Activated naive CD4-positive, alpha-beta T cell treated with Interleukin-2 at 50 U/mL for 16 hours (primary cell): Measurements from ENCODE around the gene KRT80.

ENCODE experiments used
- DNase-seq: peaks from one replicate; pipeline ENCODE4 v3.0.0-alpha.2; 2020

KRT80 gene

DNA sequence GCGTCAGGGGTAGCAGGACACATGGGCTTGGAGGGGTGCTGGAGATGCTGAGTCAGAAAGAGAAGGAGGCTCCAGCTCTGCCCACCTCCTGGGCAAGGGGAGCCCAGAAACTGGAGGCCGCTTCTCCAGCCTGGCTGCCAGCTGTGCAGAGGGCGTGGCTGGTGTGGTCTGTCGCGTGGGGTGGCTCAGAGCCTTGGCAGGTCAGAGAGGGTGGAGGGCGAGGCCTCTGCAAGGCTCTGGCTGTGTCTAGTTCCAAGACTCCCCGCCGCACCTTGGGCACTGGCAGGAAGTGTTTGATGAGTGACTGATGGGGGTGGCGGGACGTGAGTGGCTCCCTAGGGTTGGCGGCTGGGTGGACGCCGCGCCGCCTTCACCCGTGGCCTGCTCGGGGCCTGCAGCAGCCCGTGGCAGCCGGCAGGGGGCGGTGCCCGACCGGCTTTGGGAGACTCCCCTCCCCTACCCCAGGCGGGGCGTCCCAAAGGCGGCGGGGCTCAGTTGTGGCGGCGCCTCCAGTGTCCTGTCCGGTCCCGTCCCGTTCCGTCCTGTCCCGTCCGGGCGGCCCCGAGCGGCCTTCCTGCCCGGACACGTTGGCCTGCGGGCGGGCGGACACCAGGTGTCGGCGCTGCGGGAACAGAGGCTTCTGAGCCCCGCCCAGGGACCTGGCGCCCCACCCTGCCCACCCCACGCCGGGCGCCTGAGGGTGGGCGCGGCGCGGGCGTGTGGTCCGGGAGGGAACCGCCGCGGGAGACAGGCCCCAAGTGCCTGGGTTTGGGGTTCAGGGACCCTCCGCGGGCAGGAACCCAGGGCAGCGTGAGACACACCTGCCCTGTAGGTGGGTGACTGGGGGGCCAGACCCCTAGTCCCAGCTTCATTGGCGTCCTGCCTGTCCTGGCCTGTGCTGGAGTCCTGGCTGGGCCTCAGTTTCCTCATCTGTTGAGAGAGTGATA lies 39.7 kb downstream of the KRT80 start:
- DNase-seq = peak; percentile 80

DNA sequence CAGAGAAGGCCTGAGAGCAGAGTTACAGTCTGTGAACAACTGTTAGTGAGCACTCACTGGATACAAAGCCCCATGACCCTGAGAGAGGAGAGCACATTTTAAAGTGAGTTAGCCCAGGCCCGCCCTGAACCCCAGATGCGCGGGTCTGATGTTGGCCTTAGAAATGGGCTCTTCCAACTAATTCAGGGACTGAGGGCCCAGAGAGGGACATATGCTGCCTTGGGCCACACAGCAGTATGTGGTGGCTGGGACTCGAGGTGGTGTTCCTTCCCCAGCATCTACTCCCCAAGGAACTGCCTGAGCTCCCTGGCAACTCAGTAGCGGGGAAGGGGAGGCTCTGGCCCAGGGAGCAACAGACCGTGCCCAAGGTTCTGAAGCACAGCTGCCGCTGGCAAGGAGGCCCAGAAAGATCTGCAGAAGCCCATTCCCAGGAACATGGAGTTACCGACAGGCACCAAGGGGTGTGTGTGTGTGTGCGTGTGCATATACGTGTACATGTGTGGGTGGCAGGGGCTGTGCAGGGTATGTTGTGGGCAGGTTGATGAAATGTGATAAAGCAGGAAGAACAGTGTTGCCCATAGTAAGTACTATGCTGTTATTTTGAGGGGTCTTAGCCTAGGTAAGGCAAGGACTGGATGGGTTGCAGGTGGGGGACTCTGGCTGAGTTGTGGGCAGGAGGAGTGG lies 40.5 kb downstream of the KRT80 start:
- DNase-seq = no peak

DNA sequence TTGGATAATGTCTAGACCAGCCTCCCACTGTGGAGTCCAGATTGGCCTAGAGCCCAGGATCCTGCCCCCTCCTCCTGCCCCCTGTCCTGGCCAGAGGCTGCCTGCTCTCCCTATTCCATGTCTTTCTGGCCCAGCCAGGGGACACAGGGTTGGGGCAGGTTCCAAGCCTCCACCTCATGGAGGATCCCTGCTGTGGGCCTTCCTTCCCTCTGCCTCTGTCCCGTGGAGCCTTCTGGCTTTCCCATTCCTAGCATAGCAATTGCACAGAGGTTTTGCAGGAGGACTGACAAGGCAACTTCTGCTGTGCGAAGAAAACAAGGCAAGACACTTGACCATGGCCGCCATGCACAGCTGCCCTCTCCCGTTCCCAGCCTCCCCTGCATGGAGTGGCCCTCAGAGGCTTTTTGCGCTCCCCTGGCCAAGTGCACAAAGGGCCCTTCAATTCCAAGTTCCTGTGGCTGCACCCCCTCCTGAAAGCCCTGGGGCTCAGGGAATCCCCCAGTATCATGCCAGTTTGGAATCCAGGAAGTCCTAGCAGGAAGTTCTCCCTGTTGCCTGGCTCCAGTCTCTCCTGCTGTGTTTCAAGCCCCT lies 42.1 kb downstream of the KRT80 start:
- DNase-seq = no peak

GRCh38 chr12:52149182-52149641 lies 42.6 kb downstream of the KRT80 start:
- DNase-seq = no peak

GRCh38 chr12:52148464-52149181 lies 43.2 kb downstream of the KRT80 start:
- DNase-seq = no peak

DNA sequence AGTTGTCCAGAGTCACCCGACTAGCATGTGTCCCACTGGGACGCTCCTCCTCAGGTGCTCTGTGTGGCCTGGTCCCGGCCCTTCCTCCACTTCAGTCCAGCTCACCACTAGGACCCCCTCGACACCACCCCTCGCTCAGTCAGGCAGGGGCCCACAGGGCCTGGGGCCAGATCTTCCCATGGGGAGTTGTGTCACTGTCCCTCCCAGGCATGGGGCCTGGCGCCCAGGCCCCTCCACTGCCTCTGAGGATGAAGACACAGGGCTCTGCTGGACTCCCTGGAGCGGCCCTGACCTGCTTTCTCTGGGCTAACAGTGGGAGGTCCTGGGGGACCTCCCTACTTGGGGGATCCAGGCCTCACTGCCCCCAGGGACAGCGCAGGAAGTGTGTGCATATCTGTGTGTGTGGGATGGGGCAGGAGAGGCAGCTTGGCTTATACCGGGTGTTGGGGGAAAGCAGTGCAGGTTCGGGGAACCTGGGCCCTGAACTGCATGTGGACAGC lies 43.8 kb downstream of the KRT80 start:
- DNase-seq = no peak

GRCh38 chr12:52147367-52147963 lies 44.3 kb downstream of the KRT80 start:
- DNase-seq = no peak

DNA sequence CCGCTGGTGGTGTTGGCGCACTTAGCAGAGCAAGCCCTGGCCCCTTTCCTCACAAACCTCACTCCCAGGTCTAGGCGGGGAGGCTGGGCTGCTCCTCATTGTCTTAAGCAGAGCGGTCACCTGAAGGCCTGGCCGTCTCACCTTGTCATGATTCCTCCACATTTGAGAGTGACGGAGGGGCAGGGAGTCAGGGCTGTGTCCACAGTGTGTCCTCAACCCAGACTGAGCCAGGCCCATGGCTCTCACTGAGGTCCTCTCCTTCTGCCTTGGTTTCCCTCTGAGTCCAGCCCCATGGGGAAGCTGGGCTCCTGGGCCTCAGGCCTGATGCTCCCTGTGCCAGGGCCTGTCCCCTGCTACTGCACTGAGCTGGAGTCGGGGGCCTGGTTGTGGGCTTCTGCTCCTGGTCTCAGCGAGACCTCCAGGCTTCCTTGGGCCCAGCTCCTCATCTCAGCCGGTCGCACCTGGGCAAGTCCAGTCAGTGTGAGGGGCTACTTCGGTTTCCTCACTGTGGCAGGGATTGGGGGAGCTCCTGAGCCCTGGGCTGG lies 44.9 kb downstream of the KRT80 start:
- no peak for DNase-seq

- no peak for DNase-seq
These were observed 45.6 kb downstream of the KRT80 start for GRCh38 chr12:52146089-52146821.

DNA sequence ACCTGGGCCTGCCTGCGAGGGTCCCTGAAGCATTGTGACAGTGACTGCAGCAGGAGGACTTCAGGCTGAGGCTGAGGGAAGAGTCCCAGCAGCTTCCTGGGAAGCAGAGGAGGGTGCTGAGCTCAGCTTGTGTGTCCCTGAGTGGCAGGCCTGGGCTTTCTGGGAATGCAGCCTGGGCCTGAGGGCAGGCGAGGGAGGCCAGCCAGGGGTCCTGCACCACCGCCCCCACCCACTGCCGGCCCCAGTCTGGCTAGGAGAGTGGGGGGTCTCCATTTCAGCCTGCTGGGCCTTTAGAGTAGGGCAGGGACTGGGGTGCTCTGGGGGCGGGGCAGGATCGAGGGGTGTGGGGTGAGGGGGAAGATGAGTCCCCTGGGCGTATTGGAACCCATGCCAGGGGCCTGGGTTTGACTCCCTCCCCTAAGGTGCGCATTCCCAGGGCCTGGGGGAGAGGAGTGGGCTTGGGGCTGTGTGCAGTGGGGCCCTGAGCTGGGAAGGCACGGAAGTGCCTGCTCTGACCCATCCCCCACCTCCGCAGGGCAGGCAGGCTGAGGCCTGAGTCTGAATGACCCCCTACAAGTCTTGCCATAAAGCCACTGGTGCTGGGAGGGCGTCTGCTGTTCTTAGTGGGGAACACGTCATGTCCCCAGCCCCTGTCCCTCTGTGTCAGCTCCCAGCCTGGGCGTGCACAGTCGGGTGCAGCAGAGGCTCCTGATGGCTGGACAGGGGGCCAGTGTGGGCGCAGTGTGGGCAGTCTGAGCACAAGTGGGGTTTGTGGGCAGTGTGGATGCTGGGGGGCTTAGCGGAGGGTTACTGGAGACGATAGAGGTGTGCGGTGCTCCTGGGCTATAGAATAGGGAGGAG lies 46.4 kb downstream of the KRT80 start:
- DNase-seq = no peak

GRCh38 chr12:52144512-52145227 lies 47.1 kb downstream of the KRT80 start:
- no peak for DNase-seq

- DNase-seq = no peak
These were observed 49.4 kb downstream of the KRT80 start for GRCh38 chr12:52142431-52142830.

- DNase-seq = no peak
These were observed 49.9 kb downstream of the KRT80 start for GRCh38 chr12:52141875-52142274.

DNA sequence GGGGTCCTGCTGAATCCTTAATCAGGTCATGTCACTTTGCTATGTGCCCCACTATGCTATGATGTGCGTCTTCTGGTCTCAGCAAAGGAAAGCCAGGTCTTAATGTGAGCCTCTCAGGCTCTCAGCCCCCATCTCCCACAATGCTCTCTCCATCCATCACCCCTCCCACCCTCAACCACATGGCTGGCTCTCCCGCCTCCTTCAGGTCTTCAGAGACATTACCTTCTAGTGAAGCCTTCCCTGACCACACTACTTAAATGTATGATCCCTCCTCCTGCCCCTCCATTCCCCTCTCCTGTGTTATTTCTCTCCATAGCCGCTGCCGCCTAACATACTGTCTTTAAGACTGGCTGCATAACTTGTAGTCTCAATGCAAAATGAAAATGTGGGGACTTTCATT lies 50.5 kb downstream of the KRT80 start:
- DNase-seq = no peak

DNA sequence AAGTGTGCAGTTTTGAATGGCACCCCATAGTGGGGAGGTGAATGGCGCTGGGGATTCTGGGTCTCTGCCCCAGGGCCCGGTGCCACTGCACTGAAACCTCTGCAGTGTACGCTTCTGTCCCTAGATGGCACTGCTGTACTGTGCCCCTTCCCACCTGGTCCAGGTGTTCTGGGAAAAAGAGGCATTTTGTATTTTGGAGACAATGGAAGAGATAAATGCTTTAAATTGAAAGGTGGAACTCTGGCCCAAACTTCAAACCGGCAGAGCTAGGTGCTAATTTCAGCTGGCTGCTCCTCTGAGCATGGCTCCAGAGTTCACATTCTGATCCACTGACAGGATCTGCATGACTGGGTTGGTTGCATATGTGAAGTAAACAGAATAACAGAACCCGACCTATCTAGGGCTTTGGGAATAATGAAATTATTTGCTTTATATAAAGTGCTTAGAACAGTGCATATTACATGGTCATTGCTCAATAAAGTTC lies 52.2 kb downstream of the KRT80 start:
- DNase-seq = peak; percentile 34

DNA sequence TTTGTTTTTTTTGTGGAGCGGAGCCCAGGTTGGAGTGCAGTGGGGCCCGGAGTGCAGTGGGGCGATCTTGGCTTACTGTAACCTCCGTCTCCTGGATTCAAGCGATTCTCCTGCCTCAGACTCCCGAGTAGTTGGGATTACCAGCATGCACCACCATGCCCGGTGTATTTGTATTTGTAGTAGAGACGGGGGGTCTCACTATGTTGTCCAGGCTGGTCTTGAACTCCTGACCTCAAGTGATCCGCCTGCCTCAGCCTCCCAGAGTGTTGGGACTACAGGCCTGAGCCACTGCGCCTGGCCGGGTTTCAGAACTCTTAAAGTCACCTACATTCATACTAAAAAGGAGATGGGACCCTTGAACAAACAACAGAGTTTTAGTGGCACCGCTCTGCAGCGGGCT lies 52.7 kb downstream of the KRT80 start:
- DNase-seq = no peak

- DNase-seq = no peak
These were observed 54.1 kb downstream of the KRT80 start for GRCh38 chr12:52137746-52138145.

GRCh38 chr12:52132754-52133161 lies 59.1 kb downstream of the KRT80 start:
- DNase-seq = no peak

- DNase-seq = no peak
These were observed 61.1 kb downstream of the KRT80 start for GRCh38 chr12:52130711-52131110.
